Testis (tissue), 3 donors: Measurements from ENCODE around the gene PCDHB16. TPM values are rescaled to one million over a fixed set of nuclear protein-coding genes. Genes with fewer than 3 reads are reported as not detected.
"Not testable (repeated sequence)": the region's sequence is repeated elsewhere in the genome, so short reads cannot be mapped to it uniquely, and the experiment has no call there.

Experiments
- DNase-seq: peaks from one replicate; pipeline ENCODE4 v3.0.0-alpha.2; 2019
- H3K27ac ChIP-seq, 2 donors: fragments of 200-600 bp; sonication (generic); one replicate each; pipeline ENCODE4 v1.5.1; 2019
- H3K27me3 ChIP-seq: fragments of 200-600 bp; sonication (generic); one replicate; pipeline ENCODE4 v1.5.1; 2019
- H3K36me3 ChIP-seq: fragments of 200-600 bp; sonication (generic); one replicate; pipeline ENCODE4 v1.5.1; 2017; ENCODE audit warnings: low read depth; ENCODE audit errors: missing control alignments
- H3K4me1 ChIP-seq: fragments of 200-600 bp; sonication (generic); one replicate; pipeline ENCODE4 v1.5.1; 2019
- H3K4me3 ChIP-seq, 2 donors: fragments of 200-600 bp; sonication (generic); one replicate each; pipeline ENCODE4 v1.5.1; 2017 to 2019
- H3K9me3 ChIP-seq: fragments of 200-600 bp; sonication (generic); one replicate; pipeline ENCODE4 v1.5.1; 2017
- CTCF ChIP-seq, 3 experiments: fragments of 450-650 bp in 2 of 3; fragments of 200-600 bp in 1 of 3; sonication (generic) in 1 of 3; IDR thresholded peaks; one replicate each; pipeline ENCODE4 v1.5.1; 2016 to 2019; ENCODE audit warnings: antibody characterized with exemption in 3 of 3, mild to moderate bottlenecking in 2 of 3, moderate library complexity in 1 of 3
- POLR2A ChIP-seq: fragments of 450-650 bp; IDR thresholded peaks from one replicate; pipeline ENCODE4 v1.6.1; 2017; ENCODE audit warnings: antibody characterized with exemption, mild to moderate bottlenecking, moderate library complexity
- WGBS, 2 donors: methylation state at CpG; one replicate each; pipeline ENCODE4 v1.1.5; 2018; 5-methylcytosine and 5-hydroxymethylcytosine counted together
- intact Hi-C: fragments of 100-400 bp; cut with DNase I; formaldehyde crosslinking; loops from one replicate; pipeline ENCODE4 v1.15.1; 2023; ENCODE audit warnings: low total_unique reads
- polyA plus RNA-seq: library from polyadenylated mRNA; stranded (reverse); fragments of 350-450 nt; fragmentation: Illumina TruSeq; extraction: RNeasy Lipid Tissue Mini Kit (QIAGEN cat#74804); gene quantifications from one replicate; pipeline ENCODE4 v1.2.3, GENCODE V29; 2014; ENCODE audit warnings: low read depth, low replicate concordance; ENCODE audit not compliant: insufficient read depth
- total RNA-seq, 2 donors: library from RNA; depleted of rRNA; stranded (reverse); fragments of >200 nt; gene quantifications; one replicate each; pipeline ENCODE4 v1.2.3, GENCODE V29; 2016

The PCDHB16 gene
- total and polyA plus RNA-seq, 3 donors from 2014 or later, result 1.9 to 3.3 (median 2.6) TPM

GRCh38 chr5:141213656-141214339 lies 31.6 kb downstream of the PCDHB16 start, which contains the start of gene PCDHB13:
Gene PCDHB13 (plus strand): TSS chr5:141213919. CDS start chr5:141214124, 205 bp downstream.
- H3K36me3 ChIP-seq, intact Hi-C loops, H3K27me3 ChIP-seq, H3K27ac ChIP-seq, H3K4me1 ChIP-seq, H3K4me3 ChIP-seq, H3K9me3 ChIP-seq: not testable (repeated sequence)
- 3 to 4% methylated on average over 13 of the region's 18 CpGs for WGBS, 2 donors
- TF ChIP-seq CTCF (IDR thresholded peaks at IDR 0.05), result peak; percentile 30 to 58 (median 36)
- DNase-seq, result peak; percentile 87

DNA sequence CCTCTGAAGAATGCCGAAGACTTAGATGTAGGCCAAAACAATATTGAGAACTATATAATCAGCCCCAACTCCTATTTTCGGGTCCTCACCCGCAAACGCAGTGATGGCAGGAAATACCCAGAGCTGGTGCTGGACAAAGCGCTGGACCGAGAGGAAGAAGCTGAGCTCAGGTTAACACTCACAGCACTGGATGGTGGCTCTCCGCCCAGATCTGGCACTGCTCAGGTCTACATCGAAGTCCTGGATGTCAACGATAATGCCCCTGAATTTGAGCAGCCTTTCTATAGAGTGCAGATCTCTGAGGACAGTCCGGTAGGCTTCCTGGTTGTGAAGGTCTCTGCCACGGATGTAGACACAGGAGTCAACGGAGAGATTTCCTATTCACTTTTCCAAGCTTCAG lies 32.4 kb downstream of the PCDHB16 start:
- intact Hi-C loops, H3K4me1 ChIP-seq, H3K9me3 ChIP-seq, H3K27ac ChIP-seq, H3K36me3 ChIP-seq, H3K4me3 ChIP-seq, H3K27me3 ChIP-seq, DNase-seq: not testable (repeated sequence)
- WGBS, 2 donors, result 39 to 41% methylated on average over 11 to 12 of the region's 12 CpGs

GRCh38 chr5:141215504-141215903 lies 33.3 kb downstream of the PCDHB16 start:
- H3K4me3 ChIP-seq, H3K27me3 ChIP-seq, H3K36me3 ChIP-seq, DNase-seq, H3K4me1 ChIP-seq, H3K9me3 ChIP-seq, H3K27ac ChIP-seq, intact Hi-C loops: not testable (repeated sequence)
- 27% methylated on average over 26 of the region's 40 CpGs; no CpG with 5 or more reads in 1 of the 2 donors for WGBS, 2 donors

DNA sequence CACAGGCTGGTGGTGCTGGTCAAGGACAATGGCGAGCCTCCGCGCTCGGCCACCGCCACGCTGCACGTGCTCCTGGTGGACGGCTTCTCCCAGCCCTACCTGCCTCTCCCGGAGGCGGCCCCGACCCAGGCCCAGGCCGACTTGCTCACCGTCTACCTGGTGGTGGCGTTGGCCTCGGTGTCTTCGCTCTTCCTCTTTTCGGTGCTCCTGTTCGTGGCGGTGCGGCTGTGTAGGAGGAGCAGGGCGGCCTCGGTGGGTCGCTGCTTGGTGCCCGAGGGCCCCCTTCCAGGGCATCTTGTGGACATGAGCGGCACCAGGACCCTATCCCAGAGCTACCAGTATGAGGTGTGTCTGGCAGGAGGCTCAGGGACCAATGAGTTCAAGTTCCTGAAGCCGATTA lies 33.8 kb downstream of the PCDHB16 start:
- DNase-seq, intact Hi-C loops, H3K27ac ChIP-seq, H3K27me3 ChIP-seq, H3K4me3 ChIP-seq, H3K4me1 ChIP-seq, H3K9me3 ChIP-seq, H3K36me3 ChIP-seq: not testable (repeated sequence)
- WGBS, 2 donors, result 21 to 50% methylated on average over 1 to 14 of the region's 26 CpGs

- H3K27me3 ChIP-seq, result no peaks in the 10 kb centered on the region
- no peaks in the 10 kb centered on the region for H3K36me3 ChIP-seq
- 16 to 18% methylated on average over 15 of the region's 15 CpGs for WGBS, 2 donors
- no peak within 1 kb of the TSS for H3K4me3 ChIP-seq
- intact Hi-C loops, result no loop called here
- H3K9me3 ChIP-seq, result no peaks in the 10 kb centered on the region
- TF ChIP-seq CTCF (IDR thresholded peaks at IDR 0.05) (peak in 2 of 3 experiments; percentile 9 to 14), POLR2A (no peak)
- H3K27ac ChIP-seq, result no peak within 1 kb of the TSS
- H3K4me1 ChIP-seq, result no peaks in the 10 kb centered on the region
- DNase-seq, result no peak
Measured at GRCh38 chr5:141223112-141223783, 41.1 kb downstream of the PCDHB16 start, which contains the start of gene PCDHB14. Gene PCDHB14 (plus strand): TSS chr5:141223343. CDS start chr5:141223506, 163 bp downstream.

GRCh38 chr5:141224844-141225243 lies 42.7 kb downstream of the PCDHB16 start:
- H3K27me3 ChIP-seq, result not testable (repeated sequence)

GRCh38 chr5:141225421-141225820 lies 43.2 kb downstream of the PCDHB16 start:
- intact Hi-C loops, H3K4me3 ChIP-seq, H3K27me3 ChIP-seq, H3K36me3 ChIP-seq, H3K9me3 ChIP-seq, H3K27ac ChIP-seq, H3K4me1 ChIP-seq, DNase-seq: not testable (repeated sequence)
- WGBS, 2 donors, result 21 to 24% methylated on average over 11 to 22 of the region's 30 CpGs

More at GRCh38 chr5:141224844-141225243, 42.7 kb downstream of the PCDHB16 start:
- intact Hi-C loops, H3K9me3 ChIP-seq, H3K27ac ChIP-seq, DNase-seq, H3K4me1 ChIP-seq, H3K36me3 ChIP-seq, H3K4me3 ChIP-seq: not testable (repeated sequence)
- WGBS, 2 donors, result 2 to 17% methylated on average over 5 to 11 of the region's 40 CpGs
